Stomach (tissue), 9 donors: ENCODE results near the gene KDM5B. TPM values are rescaled to one million over a fixed set of nuclear protein-coding genes. Genes with fewer than 3 reads are reported as not detected.

Experiments
- DNase-seq, 2 donors: peaks; one replicate each; pipeline versions ENCODE4 v3.0.0 to v3.0.0-alpha.2; 2013 to 2019
- H3K27ac ChIP-seq, 5 donors: fragments of 200-600 bp in 4 of 5; sonication (generic) in 4 of 5; one replicate each; pipeline ENCODE4 v1.5.1; 2013 to 2019; ENCODE audit warnings: mild to moderate bottlenecking in 1 of 5, moderate library complexity in 1 of 5
- H3K27me3 ChIP-seq, 3 donors: fragments of 200-600 bp; sonication (generic); one replicate each; pipeline ENCODE4 v1.5.1; 2017 to 2019; ENCODE audit warnings: mixed run types in 1 of 3
- H3K36me3 ChIP-seq, 4 donors: fragments of 200-600 bp; sonication (generic); 1 replicate in 3 of 4; 2 replicates in 1 of 4; pipeline ENCODE4 v1.5.1; 2016 to 2019
- H3K4me1 ChIP-seq, 4 donors: fragments of 200-600 bp; sonication (generic); one replicate each; pipeline ENCODE4 v1.5.1; 2016 to 2019
- H3K4me3 ChIP-seq, 4 donors: fragments of 200-600 bp; sonication (generic) in 3 of 4; one replicate each; pipeline ENCODE4 v1.5.1; 2016 to 2019; ENCODE audit warnings: mild to moderate bottlenecking in 1 of 4
- H3K9me3 ChIP-seq, 4 donors: fragments of 200-600 bp; sonication (generic); one replicate each; pipeline ENCODE4 v1.5.1; 2016 to 2019
- CTCF ChIP-seq, 7 experiments: fragments of 450-650 bp in 4 of 7; fragments of 200-600 bp in 3 of 7; sonication (generic) in 3 of 7; IDR thresholded peaks; one replicate each; pipeline ENCODE4 v1.5.1; 2016 to 2019; ENCODE audit warnings: antibody characterized with exemption in 7 of 7, control low read depth in 2 of 7, mild to moderate bottlenecking in 1 of 7
- EP300 ChIP-seq: sonication (generic); formaldehyde crosslinking; IDR thresholded peaks from one replicate; pipeline ENCODE4 v1.6.1; 2017; ENCODE audit warnings: antibody characterized with exemption
- POLR2A ChIP-seq, 4 donors: fragments of 450-650 bp; IDR thresholded peaks; one replicate each; pipeline ENCODE4 v1.6.1; 2016; ENCODE audit warnings: antibody characterized with exemption in 4 of 4, control low read depth in 2 of 4, mild to moderate bottlenecking in 1 of 4, moderate library complexity in 1 of 4
- POLR2AphosphoS5 ChIP-seq, 3 donors: sonication (generic); formaldehyde crosslinking; IDR thresholded peaks; one replicate each; pipeline ENCODE4 v1.6.1; 2016; ENCODE audit warnings: antibody characterized with exemption in 3 of 3
- WGBS, 5 donors: extraction: QIAGEN DNeasy Blood & Tissue Kit in 3 of 5; methylation state at CpG; one replicate each; pipeline versions ENCODE4 v1.1.5 to v1.1.7; 2013 to 2018; 5-methylcytosine and 5-hydroxymethylcytosine counted together
- intact Hi-C: fragments of 100-400 bp; cut with DNase I; formaldehyde crosslinking; loops from one replicate; pipeline ENCODE4 v1.15.1; 2023; ENCODE audit warnings: low total_unique reads
- polyA plus RNA-seq, 3 donors: library from polyadenylated mRNA; stranded (reverse); fragments of 200-250 nt; gene quantifications; one replicate each; pipeline ENCODE4 v1.2.3, GENCODE V29; 2013
- total RNA-seq, 5 donors: library from RNA; depleted of rRNA; stranded (reverse); fragments of >200 nt; gene quantifications; one replicate each; pipeline versions ENCODE4 v1.1.0 to v1.2.3, GENCODE V29; 2014 to 2016
- donor health status: healthy with polysubstance abuse.
- donor health status: Bipolar disorder and iron deficiency.
- donor health status: healthy.

Gene KDM5B
- total and polyA plus RNA-seq, 8 donors, result 6.5 to 229 (median 52.8) TPM

- DNase-seq, result peak in 1 of 2 donors; percentile 26
- 39 to 56% (median 47%) methylated on average over 5 of the region's 5 CpGs for WGBS, 5 donors
- peaks cover 0 to 77% (median 17%) of the 10 kb centered on the region in 3 donors for H3K27me3 ChIP-seq
- no peaks in the 10 kb centered on the region for H3K9me3 ChIP-seq
- no peak for TF ChIP-seq POLR2AphosphoS5 (IDR thresholded peaks at IDR 0.05)
- no peak for TF ChIP-seq EP300
- TF ChIP-seq POLR2A (IDR thresholded peaks at IDR 0.05), result no peak
- TF ChIP-seq CTCF (IDR thresholded peaks at IDR 0.05), result no peak
- H3K4me3 ChIP-seq, result no peak overlapping the region
- no peaks in the 10 kb centered on the region for H3K36me3 ChIP-seq
- intact Hi-C loops, result no loop called here
- no peak overlapping the region for H3K27ac ChIP-seq
- no peaks in the 10 kb centered on the region for H3K4me1 ChIP-seq
These were observed 106.1 kb downstream of the KDM5B start for GRCh38 chr1:202702088-202702487.

- Histone ChIP-seq H3K27ac (no peak overlapping the region), H3K4me3 (no peak overlapping the region), H3K9me3 (no peaks in the 10 kb centered on the region), H3K27me3 (peaks cover 0 to 77% (median 16%) of the 10 kb centered on the region in 3 donors), H3K4me1 (no peaks in the 10 kb centered on the region), H3K36me3 (no peaks in the 10 kb centered on the region)
- intact Hi-C loops, result no loop called here
- DNase-seq, result no peak
- 84 to 91% (median 89%) methylated on average over 3 of the region's 3 CpGs for WGBS, 5 donors
- no peak for TF ChIP-seq CTCF (IDR thresholded peaks at IDR 0.05)
- TF ChIP-seq EP300, result no peak
- no peak for TF ChIP-seq POLR2A (IDR thresholded peaks at IDR 0.05)
- TF ChIP-seq POLR2AphosphoS5 (IDR thresholded peaks at IDR 0.05), result no peak
These were observed 107.0 kb downstream of the KDM5B start for GRCh38 chr1:202701200-202701599.

- H3K36me3 ChIP-seq, result no peaks in the 10 kb centered on the region
- H3K27me3 ChIP-seq, result peaks cover 0 to 77% (median 16%) of the 10 kb centered on the region in 3 donors
- WGBS, 5 donors, result 61 to 77% (median 65%) methylated on average over 4 to 5 of the region's 5 CpGs
- intact Hi-C loops, result no loop called here
- H3K9me3 ChIP-seq, result no peaks in the 10 kb centered on the region
- H3K4me1 ChIP-seq, result no peaks in the 10 kb centered on the region
- no peak overlapping the region for H3K27ac ChIP-seq
- no peak overlapping the region for H3K4me3 ChIP-seq
- no peak for DNase-seq
- TF ChIP-seq CTCF (IDR thresholded peaks at IDR 0.05) (no peak), EP300 (no peak), POLR2AphosphoS5 (IDR thresholded peaks at IDR 0.05) (no peak), POLR2A (IDR thresholded peaks at IDR 0.05) (no peak)
These were observed 108.2 kb downstream of the KDM5B start for GRCh38 chr1:202700061-202700460.

GRCh38 chr1:202698276-202698675 is 109.9 kb downstream of the KDM5B start:
- intact Hi-C loops, result no loop called here
- no peaks in the 10 kb centered on the region for H3K4me1 ChIP-seq
- no peak for DNase-seq
- H3K9me3 ChIP-seq, result no peaks in the 10 kb centered on the region
- H3K27ac ChIP-seq, result no peak overlapping the region
- 59 to 82% (median 63%) methylated on average over 3 to 8 of the region's 8 CpGs for WGBS, 5 donors
- no peak overlapping the region for H3K4me3 ChIP-seq
- no peak for TF ChIP-seq POLR2AphosphoS5 (IDR thresholded peaks at IDR 0.05)
- no peak for TF ChIP-seq POLR2A (IDR thresholded peaks at IDR 0.05)
- no peak for TF ChIP-seq EP300
- TF ChIP-seq CTCF (IDR thresholded peaks at IDR 0.05), result no peak
- peaks cover 0 to 79% (median 5%) of the 10 kb centered on the region in 3 donors for H3K27me3 ChIP-seq
- no peaks in the 10 kb centered on the region for H3K36me3 ChIP-seq
